Mesendoderm (in vitro differentiated cells): Measurements from ENCODE around the gene PKIG.

ENCODE experiments used
- DNase-seq: peaks from one replicate; pipeline ENCODE4 v3.0.0; 2013
- H2AK5ac ChIP-seq: 2 replicates; pipeline ENCODE4 v1.6.1; 2013; ENCODE audit warnings: low read length, inconsistent platforms
- H2BK120ac ChIP-seq: 2 replicates; pipeline ENCODE4 v1.6.1; 2013; ENCODE audit warnings: low read depth, mild to moderate bottlenecking, low read length, moderate library complexity, mixed read lengths
- H2BK15ac ChIP-seq: replicated peaks from 2 replicates; pipeline ENCODE4 v1.6.1; 2013; ENCODE audit warnings: low read depth, mild to moderate bottlenecking, moderate library complexity
- H2BK5ac ChIP-seq: 2 replicates; pipeline ENCODE4 v1.6.1; 2013; ENCODE audit warnings: low read length, inconsistent platforms
- H3K18ac ChIP-seq: 2 replicates; pipeline ENCODE4 v1.6.1; 2013; ENCODE audit warnings: mild to moderate bottlenecking, low read length, mixed read lengths
- H3K23ac ChIP-seq: one replicate; pipeline ENCODE4 v1.6.1; 2013; ENCODE audit warnings: low read length
- H3K27ac ChIP-seq: 2 replicates; pipeline ENCODE4 v1.5.1; 2013; ENCODE audit warnings: low read depth, mild to moderate bottlenecking, inconsistent platforms, low read length, moderate library complexity
- H3K27me3 ChIP-seq: 2 replicates; pipeline ENCODE4 v1.6.1; 2013; ENCODE audit warnings: low read length, control low read depth, mild to moderate bottlenecking, inconsistent platforms; ENCODE audit not compliant: insufficient read depth, poor library complexity
- H3K36me3 ChIP-seq: 2 replicates; pipeline ENCODE4 v1.6.1; 2013; ENCODE audit warnings: low read length, inconsistent platforms; ENCODE audit not compliant: control insufficient read depth, insufficient read depth
- H3K4ac ChIP-seq: one replicate; pipeline ENCODE4 v1.6.1; 2013; ENCODE audit warnings: low read depth, mild to moderate bottlenecking, low read length, moderate library complexity
- H3K4me1 ChIP-seq: 2 replicates; pipeline ENCODE4 v1.6.1; 2013; ENCODE audit warnings: low read depth, low read length, inconsistent platforms; ENCODE audit not compliant: control insufficient read depth
- H3K4me2 ChIP-seq: 2 replicates; pipeline ENCODE4 v1.6.1; 2013; ENCODE audit warnings: low read length
- H3K4me3 ChIP-seq: 2 replicates; pipeline ENCODE4 v1.5.1; 2013; ENCODE audit warnings: mild to moderate bottlenecking, low read length
- H3K56ac ChIP-seq: one replicate; pipeline ENCODE4 v1.6.1; 2013; ENCODE audit warnings: low read length
- H3K79me1 ChIP-seq: 2 replicates; pipeline ENCODE4 v1.6.1; 2013; ENCODE audit warnings: low read length, inconsistent platforms
- H3K79me2 ChIP-seq: 2 replicates; pipeline ENCODE4 v1.6.1; 2013; ENCODE audit warnings: mild to moderate bottlenecking, low read length; ENCODE audit not compliant: control insufficient read depth, insufficient read depth
- H3K9ac ChIP-seq: 2 replicates; pipeline ENCODE4 v1.6.1; 2013; ENCODE audit warnings: low read length, inconsistent platforms
- H4K5ac ChIP-seq: one replicate; pipeline ENCODE4 v1.6.1; 2013; ENCODE audit warnings: low read length
- H4K8ac ChIP-seq: one replicate; pipeline ENCODE4 v1.6.1; 2013; ENCODE audit warnings: low read depth, mild to moderate bottlenecking, control low read depth, low read length, moderate library complexity
- WGBS: extraction: QIAGEN DNeasy Blood & Tissue Kit; methylation state at CpG from one replicate; pipeline ENCODE4 v1.1.7; 2013; ENCODE audit warnings: low lambda C conversion rate, missing lambda C conversion rate; ENCODE audit not compliant: insufficient coverage; ENCODE audit errors: extremely low coverage; 5-methylcytosine and 5-hydroxymethylcytosine counted together

Gene PKIG

GRCh38 chr20:44615876-44616603, 33.7 kb downstream of the PKIG start:
- H3K23ac ChIP-seq = no peak overlapping the region
- no peak overlapping the region for H2BK15ac ChIP-seq
- no peak overlapping the region for H3K4me3 ChIP-seq
- peaks cover 4% of the 10 kb centered on the region for H3K36me3 ChIP-seq
- H3K4ac ChIP-seq = no peak overlapping the region
- WGBS = no CpG with 5 or more reads among the region's 14 CpGs
- no peak overlapping the region for H3K18ac ChIP-seq
- H2BK120ac ChIP-seq = no peak overlapping the region
- H3K4me1 ChIP-seq = peaks cover 1% of the 10 kb centered on the region
- H4K8ac ChIP-seq = no peak overlapping the region
- H4K5ac ChIP-seq = no peak overlapping the region
- no peak overlapping the region for H2AK5ac ChIP-seq
- DNase-seq = no peak
- no peak overlapping the region for H3K27ac ChIP-seq
- H3K79me2 ChIP-seq = no peaks in the 10 kb centered on the region
- no peaks in the 10 kb centered on the region for H3K27me3 ChIP-seq
- no peak overlapping the region for H2BK5ac ChIP-seq
- peak overlapping the region; percentile 34 for H3K56ac ChIP-seq
- H3K79me1 ChIP-seq = no peaks in the 10 kb centered on the region
- H3K4me2 ChIP-seq = no peak overlapping the region
- no peak overlapping the region for H3K9ac ChIP-seq

GRCh38 chr20:44616604-44616964, 34.2 kb downstream of the PKIG start:
- H2BK5ac ChIP-seq = no peak overlapping the region
- H3K4me1 ChIP-seq = peaks cover 1% of the 10 kb centered on the region
- no peak overlapping the region for H3K4me3 ChIP-seq
- H3K18ac ChIP-seq = no peak overlapping the region
- no peak overlapping the region for H3K4ac ChIP-seq
- no CpG with 5 or more reads among the region's 14 CpGs for WGBS
- no peaks in the 10 kb centered on the region for H3K79me2 ChIP-seq
- no peak overlapping the region for H4K8ac ChIP-seq
- no peak for DNase-seq
- no peak overlapping the region for H2BK15ac ChIP-seq
- no peak overlapping the region for H3K27ac ChIP-seq
- H3K23ac ChIP-seq = no peak overlapping the region
- no peak overlapping the region for H2AK5ac ChIP-seq
- no peak overlapping the region for H3K4me2 ChIP-seq
- H2BK120ac ChIP-seq = no peak overlapping the region
- no peak overlapping the region for H3K9ac ChIP-seq
- H3K79me1 ChIP-seq = no peaks in the 10 kb centered on the region
- H3K27me3 ChIP-seq = no peaks in the 10 kb centered on the region
- no peak overlapping the region for H4K5ac ChIP-seq
- peaks cover 4% of the 10 kb centered on the region for H3K36me3 ChIP-seq
- no peak overlapping the region for H3K56ac ChIP-seq

- Histone ChIP-seq H3K4me3 (no peak overlapping the region), H3K4me2 (no peak overlapping the region), H2BK15ac (no peak overlapping the region), H2AK5ac (no peak overlapping the region), H3K18ac (no peak overlapping the region), H3K56ac (no peak overlapping the region), H3K4me1 (peaks cover 1% of the 10 kb centered on the region), H3K9ac (no peak overlapping the region), H3K4ac (no peak overlapping the region), H3K79me2 (no peaks in the 10 kb centered on the region), H4K8ac (no peak overlapping the region), H2BK5ac (no peak overlapping the region), H3K23ac (no peak overlapping the region), H3K79me1 (no peaks in the 10 kb centered on the region), H3K27me3 (no peaks in the 10 kb centered on the region), H4K5ac (no peak overlapping the region), H2BK120ac (no peak overlapping the region), H3K27ac (no peak overlapping the region), H3K36me3 (peaks cover 4% of the 10 kb centered on the region)
- DNase-seq = no peak
- WGBS = no CpG with 5 or more reads among the region's 14 CpGs
Measured at GRCh38 chr20:44618318-44618731, 35.9 kb downstream of the PKIG start.

GRCh38 chr20:44619294-44619693, 36.9 kb downstream of the PKIG start:
- H3K27ac ChIP-seq = no peak overlapping the region
- no CpG with 5 or more reads among the region's 7 CpGs for WGBS
- H2BK15ac ChIP-seq = no peak overlapping the region
- no peak for DNase-seq
- H2BK5ac ChIP-seq = no peak overlapping the region
- H3K56ac ChIP-seq = no peak overlapping the region
- no peak overlapping the region for H3K4me2 ChIP-seq
- no peak overlapping the region for H3K23ac ChIP-seq
- H3K18ac ChIP-seq = no peak overlapping the region
- H3K4me1 ChIP-seq = peaks cover 1% of the 10 kb centered on the region
- H3K79me2 ChIP-seq = no peaks in the 10 kb centered on the region
- no peaks in the 10 kb centered on the region for H3K79me1 ChIP-seq
- no peaks in the 10 kb centered on the region for H3K27me3 ChIP-seq
- no peak overlapping the region for H4K8ac ChIP-seq
- no peak overlapping the region for H2AK5ac ChIP-seq
- H3K4me3 ChIP-seq = no peak overlapping the region
- H4K5ac ChIP-seq = no peak overlapping the region
- H3K4ac ChIP-seq = no peak overlapping the region
- H3K9ac ChIP-seq = no peak overlapping the region
- peaks cover 4% of the 10 kb centered on the region for H3K36me3 ChIP-seq
- no peak overlapping the region for H2BK120ac ChIP-seq

GRCh38 chr20:44620030-44620429, 37.7 kb downstream of the PKIG start:
- Histone ChIP-seq H3K9ac (no peak overlapping the region), H3K4me3 (no peak overlapping the region), H3K56ac (no peak overlapping the region), H3K4me1 (peaks cover 1% of the 10 kb centered on the region), H2BK15ac (no peak overlapping the region), H2BK120ac (no peak overlapping the region), H3K79me2 (no peaks in the 10 kb centered on the region), H3K27me3 (no peaks in the 10 kb centered on the region), H3K4ac (no peak overlapping the region), H3K4me2 (no peak overlapping the region), H2AK5ac (no peak overlapping the region), H4K8ac (no peak overlapping the region), H3K23ac (no peak overlapping the region), H4K5ac (no peak overlapping the region), H3K27ac (no peak overlapping the region), H3K79me1 (no peaks in the 10 kb centered on the region), H3K18ac (no peak overlapping the region), H2BK5ac (no peak overlapping the region), H3K36me3 (peaks cover 4% of the 10 kb centered on the region)
- DNase-seq = no peak
- no CpG with 5 or more reads among the region's 5 CpGs for WGBS

GRCh38 chr20:44621325-44621724, 38.9 kb downstream of the PKIG start:
- Histone ChIP-seq H2BK120ac (no peak overlapping the region), H3K4me3 (no peak overlapping the region), H3K23ac (no peak overlapping the region), H3K27ac (no peak overlapping the region), H4K5ac (no peak overlapping the region), H3K27me3 (no peaks in the 10 kb centered on the region), H2BK5ac (no peak overlapping the region), H4K8ac (no peak overlapping the region), H3K79me1 (no peaks in the 10 kb centered on the region), H3K18ac (no peak overlapping the region), H2AK5ac (no peak overlapping the region), H3K4me1 (peaks cover 1% of the 10 kb centered on the region), H3K79me2 (no peaks in the 10 kb centered on the region), H3K9ac (no peak overlapping the region), H2BK15ac (no peak overlapping the region), H3K4ac (no peak overlapping the region), H3K4me2 (no peak overlapping the region), H3K56ac (no peak overlapping the region), H3K36me3 (peaks cover 4% of the 10 kb centered on the region)
- no CpG with 5 or more reads among the region's 5 CpGs for WGBS
- DNase-seq = no peak
